Mononuclear cell (primary cell): Measurements from ENCODE around the gene GARS1. TPM values are rescaled to one million over a fixed set of nuclear protein-coding genes. Genes with fewer than 3 reads are reported as not detected.

ENCODE experiments used
- H3K27me3 ChIP-seq: 2 replicates; pipeline ENCODE4 v1.6.0; 2011; ENCODE audit warnings: low read length, control low read depth; ENCODE audit not compliant: insufficient read depth
- H3K4me1 ChIP-seq: 2 replicates; pipeline ENCODE4 v1.5.1; 2011; ENCODE audit warnings: mild to moderate bottlenecking, low read length, control low read depth; ENCODE audit not compliant: insufficient read depth
- H3K4me3 ChIP-seq: 2 replicates; pipeline ENCODE4 v1.5.1; 2011; ENCODE audit warnings: mild to moderate bottlenecking, low read length, moderate library complexity
- H3K9me3 ChIP-seq: 2 replicates; pipeline ENCODE4 v1.5.1; 2011; ENCODE audit warnings: low read depth, mild to moderate bottlenecking, control low read depth, low read length
- total RNA-seq: library from RNA; depleted of rRNA; stranded (reverse); fragments of >200 nt; gene quantifications from one replicate; pipeline ENCODE4 v1.2.3, GENCODE V29; 2012

The GARS1 gene
- total RNA-seq, 1 donor: 74.0 TPM

DNA sequence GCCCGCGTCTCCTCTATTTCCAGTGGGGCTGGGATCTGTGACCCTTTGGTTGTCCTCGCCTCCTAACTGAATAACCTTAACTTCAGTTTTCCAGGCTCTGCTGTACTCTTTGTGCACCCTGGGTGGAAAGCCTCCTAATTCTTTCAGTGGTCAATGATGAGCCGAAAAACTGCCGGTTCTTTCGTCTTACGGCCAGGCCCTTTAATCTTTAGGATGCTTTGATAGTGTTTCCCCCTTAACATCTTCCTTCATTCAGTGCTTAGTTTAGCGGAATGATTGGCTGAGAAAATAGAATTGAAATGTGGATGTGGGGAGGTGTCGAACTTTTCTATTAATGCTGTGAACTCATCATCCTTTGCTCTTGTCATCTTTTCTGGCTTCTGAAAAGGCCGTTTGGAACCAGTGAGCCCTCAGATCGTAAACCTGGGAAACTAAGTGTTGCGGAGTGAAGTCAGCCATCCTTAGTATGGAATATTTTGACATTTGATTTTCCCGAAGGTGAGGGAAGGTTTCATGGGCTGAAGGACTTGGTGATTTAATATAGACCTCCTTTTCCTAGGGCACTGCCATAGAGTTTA lies 847 bp downstream of the GARS1 start:
- peaks cover 30% of the 10 kb centered on the region for H3K4me1 ChIP-seq
- no peaks in the 10 kb centered on the region for H3K9me3 ChIP-seq
- H3K4me3 ChIP-seq: peak overlapping the region; percentile 91
- no peaks in the 10 kb centered on the region for H3K27me3 ChIP-seq

DNA sequence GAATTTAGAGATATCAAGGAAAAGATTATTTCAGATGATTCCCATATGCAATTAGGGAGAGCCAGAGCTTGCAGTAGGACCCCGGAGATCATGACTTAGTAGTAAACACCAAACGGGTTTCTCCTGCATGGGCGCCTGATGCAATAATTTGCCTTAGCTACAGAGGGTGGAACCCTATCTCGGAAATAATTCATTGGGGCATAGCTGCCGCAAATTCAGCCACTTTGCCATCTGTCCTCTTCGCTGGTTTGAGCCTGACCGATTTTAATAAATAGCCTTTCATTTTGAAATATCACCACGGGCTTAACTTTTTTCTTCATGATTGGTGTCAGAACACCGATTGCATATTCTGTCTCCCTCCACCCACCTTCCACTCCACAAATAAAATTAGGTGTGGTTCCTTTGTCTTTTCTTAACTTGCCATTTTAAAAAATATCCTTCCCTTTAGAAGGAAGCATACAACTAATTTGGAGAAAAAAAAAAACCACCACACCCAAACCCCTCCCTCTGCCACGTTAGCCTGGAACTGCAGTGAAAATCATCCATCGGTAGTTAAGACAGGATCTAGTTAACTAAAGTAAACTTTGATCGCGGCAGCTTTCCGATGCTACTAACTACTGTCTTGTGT lies 1.4 kb downstream of the GARS1 start:
- Histone ChIP-seq H3K4me1 (peaks cover 30% of the 10 kb centered on the region), H3K27me3 (no peaks in the 10 kb centered on the region), H3K9me3 (no peaks in the 10 kb centered on the region), H3K4me3 (peak overlapping the region; percentile 91)

DNA sequence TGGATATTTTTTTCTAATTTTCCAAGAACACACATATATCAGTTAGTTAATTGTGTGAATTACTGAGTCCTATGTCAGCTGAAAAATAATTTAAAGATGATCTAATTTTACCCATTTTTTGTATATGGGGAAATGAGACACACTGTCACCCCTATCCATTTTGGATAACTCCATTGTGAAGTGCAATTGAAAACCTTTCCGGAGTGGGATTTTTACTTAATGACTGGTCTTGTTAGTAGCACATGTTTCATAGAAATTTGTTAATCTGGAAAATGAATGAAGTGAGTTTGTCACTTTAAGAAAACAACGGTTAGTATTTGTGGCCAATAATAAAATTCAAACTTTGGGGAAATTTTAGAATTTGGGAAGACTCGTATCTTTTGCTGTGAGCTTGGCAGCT lies 2.0 kb downstream of the GARS1 start:
- H3K9me3 ChIP-seq: no peaks in the 10 kb centered on the region
- no peaks in the 10 kb centered on the region for H3K27me3 ChIP-seq
- peaks cover 30% of the 10 kb centered on the region for H3K4me1 ChIP-seq
- no peak overlapping the region for H3K4me3 ChIP-seq

DNA sequence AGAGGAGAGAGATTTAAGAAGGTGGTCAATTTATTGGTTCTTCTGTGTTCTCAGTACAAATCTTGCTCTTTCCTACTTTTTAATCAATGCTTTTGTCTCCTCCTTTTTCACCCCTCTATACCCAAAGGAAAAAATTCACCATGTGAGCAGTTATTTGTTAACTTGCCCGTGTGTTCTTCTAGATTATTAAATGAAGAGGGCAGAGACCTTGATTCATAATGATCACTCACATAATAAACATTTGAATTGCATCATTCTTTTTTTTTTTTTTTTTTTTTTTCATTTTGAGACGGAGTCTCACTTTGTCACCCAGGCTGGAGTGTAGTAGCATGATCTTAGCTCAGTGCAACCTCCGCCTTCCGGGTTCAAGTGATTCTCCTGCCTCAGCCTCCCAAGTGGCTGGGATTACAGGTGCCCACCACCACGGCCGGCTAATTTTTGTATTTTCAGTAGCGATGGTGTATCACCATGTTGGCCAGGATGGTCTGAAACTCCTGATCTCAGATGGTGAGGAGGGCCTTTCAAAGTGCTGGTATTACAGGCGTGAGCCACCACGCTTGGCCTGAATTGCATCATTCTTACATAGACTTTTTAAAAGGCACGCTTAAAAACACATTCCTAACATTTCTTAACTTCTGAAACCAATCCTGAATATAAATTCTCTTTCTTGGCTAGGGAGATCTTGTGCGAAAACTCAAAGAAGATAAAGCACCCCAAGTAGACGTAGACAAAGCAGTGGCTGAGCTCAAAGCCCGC lies 3.6 kb downstream of the GARS1 start:
- Histone ChIP-seq H3K27me3 (no peaks in the 10 kb centered on the region), H3K4me1 (peaks cover 21% of the 10 kb centered on the region), H3K9me3 (no peaks in the 10 kb centered on the region), H3K4me3 (no peak overlapping the region)

DNA sequence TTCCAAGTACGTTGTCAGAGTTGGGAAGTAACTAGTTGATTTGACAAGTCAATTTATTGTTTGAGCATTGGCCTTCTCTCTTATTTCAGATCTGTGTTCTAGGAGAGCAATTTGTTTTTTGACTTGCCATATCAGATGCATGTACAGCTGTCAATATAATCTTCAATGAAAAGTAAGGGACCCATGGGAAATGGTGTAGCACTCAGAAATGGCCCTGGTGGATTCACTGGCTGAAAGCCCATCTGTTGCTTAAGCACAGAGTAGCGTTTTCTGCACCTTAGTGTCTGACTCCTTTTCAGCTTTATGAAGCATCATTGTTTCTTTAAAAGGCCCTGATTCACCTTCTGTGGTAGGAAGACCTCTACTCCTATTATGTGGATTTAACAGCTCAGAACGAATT lies 10.2 kb downstream of the GARS1 start:
- Histone ChIP-seq H3K4me3 (no peak overlapping the region), H3K27me3 (no peaks in the 10 kb centered on the region), H3K4me1 (no peaks in the 10 kb centered on the region), H3K9me3 (no peaks in the 10 kb centered on the region)

DNA sequence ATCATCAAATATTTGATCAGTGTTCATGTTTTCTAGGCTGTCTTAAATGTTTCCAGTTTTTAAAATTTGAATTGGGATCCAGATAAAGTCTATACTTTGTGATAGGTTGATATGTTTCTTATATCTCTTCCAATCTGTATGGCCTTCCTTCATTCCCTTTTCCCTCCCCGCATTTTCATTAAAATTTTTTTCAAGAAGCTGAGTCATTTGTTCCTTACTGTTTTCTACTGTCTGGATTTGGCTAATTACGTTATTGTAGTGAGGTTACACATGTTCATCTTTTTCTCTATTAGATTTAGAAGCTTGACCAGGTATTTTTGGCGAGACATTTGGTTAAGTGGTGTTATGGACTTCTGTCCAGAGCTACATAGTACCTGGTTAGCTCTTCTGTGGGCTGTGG lies 11.2 kb downstream of the GARS1 start:
- Histone ChIP-seq H3K4me3 (no peak overlapping the region), H3K9me3 (no peaks in the 10 kb centered on the region), H3K27me3 (no peaks in the 10 kb centered on the region), H3K4me1 (no peaks in the 10 kb centered on the region)

DNA sequence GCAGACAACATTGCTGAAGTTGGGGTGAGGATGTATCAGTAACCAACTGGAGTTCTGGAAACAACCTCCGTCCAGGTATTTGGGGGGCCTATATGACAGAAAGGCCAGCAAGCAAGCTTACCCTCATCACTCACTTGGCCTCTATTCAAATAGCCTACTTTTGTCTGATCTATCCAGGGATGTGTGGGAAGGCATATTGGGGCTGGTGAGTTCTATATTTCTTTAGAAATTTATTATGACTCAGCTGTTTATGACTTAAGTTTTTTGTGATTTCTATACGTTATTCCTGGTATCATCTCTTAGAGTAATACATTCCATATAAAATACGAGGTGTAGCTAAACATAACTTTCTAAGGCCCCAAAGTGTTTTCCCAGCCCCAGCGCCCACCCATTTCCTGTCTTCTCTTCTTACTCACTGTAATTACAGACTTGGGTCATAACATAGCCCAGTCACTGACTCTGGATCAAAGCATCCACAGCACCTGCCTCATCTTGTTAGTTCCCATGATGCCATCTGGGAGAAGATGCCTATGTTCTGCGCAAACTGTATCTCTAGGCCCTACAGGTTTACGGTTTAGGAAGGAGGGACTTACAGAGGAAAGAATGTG lies 18.1 kb downstream of the GARS1 start:
- H3K4me1 ChIP-seq: no peaks in the 10 kb centered on the region
- no peaks in the 10 kb centered on the region for H3K9me3 ChIP-seq
- H3K4me3 ChIP-seq: no peak overlapping the region
- no peaks in the 10 kb centered on the region for H3K27me3 ChIP-seq

DNA sequence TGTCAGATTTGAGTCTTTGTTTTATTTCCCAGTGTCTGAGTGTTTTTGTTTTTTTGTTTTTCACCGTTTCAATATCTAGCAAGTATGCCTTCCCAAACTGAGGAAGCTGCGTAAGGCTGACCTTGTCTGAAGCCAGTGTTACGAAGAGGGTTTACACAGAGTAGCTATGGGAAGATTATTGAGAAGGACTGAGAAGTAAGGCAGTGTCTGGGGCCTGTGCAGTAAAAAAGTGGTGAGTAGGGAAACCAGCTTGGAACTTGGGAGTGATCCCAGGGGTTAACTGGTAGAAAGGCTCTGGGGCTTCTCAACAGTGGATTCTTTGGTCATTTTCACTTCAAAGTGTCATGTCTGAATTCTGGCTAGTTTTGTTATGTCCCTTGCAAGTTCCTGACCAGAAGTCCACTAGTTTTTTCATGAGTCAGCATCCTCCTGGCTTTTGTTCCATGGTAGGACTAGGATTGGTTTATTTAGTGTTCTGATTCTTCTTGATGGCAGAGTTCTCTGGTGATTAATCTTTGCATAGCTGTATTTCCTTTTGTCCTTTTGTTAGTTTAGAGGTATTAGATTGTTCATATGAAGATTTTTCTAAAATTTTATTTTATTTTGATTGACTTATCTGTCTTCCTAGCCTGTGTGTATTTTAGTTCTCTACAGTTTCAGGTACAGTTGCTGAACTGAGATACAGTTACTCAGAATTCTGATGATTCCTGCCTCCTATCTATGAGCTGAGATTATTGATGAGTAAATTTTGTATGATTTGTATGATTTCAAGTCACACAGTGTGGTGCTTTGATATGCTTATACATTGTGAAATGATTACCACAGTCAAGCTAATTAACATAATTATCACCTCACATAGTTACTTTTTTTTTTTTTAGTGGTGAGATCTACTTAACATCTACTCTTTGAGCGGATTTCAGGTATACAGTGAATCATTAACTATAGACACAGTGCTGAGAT lies 19.0 kb downstream of the GARS1 start:
- Histone ChIP-seq H3K4me1 (no peaks in the 10 kb centered on the region), H3K9me3 (no peaks in the 10 kb centered on the region), H3K4me3 (no peak overlapping the region), H3K27me3 (no peaks in the 10 kb centered on the region)

DNA sequence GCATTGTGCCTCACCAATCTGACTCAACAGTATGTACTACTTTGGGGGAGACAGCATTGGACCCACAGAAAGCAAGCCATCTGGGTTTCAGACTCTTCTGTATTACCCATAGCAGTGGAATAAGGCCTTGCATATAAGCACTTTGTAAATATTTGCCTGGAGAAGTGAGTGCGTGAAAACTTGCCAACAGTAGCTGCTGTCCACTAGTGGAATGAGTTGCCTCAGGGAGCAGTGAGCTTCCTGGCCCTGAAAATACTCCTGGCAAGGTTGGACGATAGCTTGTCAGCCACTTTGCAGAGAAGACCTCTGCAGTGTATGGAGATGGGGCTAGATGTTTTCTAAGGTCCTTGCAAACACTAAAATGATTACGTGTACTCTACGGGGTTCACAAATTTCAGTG lies 21.6 kb downstream of the GARS1 start:
- H3K9me3 ChIP-seq: no peaks in the 10 kb centered on the region
- no peaks in the 10 kb centered on the region for H3K27me3 ChIP-seq

DNA sequence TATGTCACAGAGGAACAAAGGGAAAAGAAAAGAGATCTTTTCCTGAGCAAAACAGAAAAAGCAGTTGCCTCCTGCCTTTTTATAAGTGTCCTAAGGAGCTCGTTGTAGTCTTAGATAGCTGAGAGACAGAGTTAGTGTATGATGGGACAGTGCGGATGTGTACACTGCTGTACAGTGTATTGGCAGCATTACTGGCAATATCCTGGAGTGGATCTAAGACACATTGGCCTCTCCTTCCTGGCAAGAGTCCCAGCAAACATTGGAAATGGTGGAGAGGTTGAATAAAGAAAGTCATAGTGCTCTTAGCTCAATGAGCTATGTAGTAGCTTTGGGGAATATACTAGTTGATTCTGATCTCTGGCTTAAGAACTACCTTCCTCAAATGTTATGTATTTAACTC lies 22.7 kb downstream of the GARS1 start:
- no peaks in the 10 kb centered on the region for H3K4me1 ChIP-seq
- H3K4me3 ChIP-seq: no peak overlapping the region
- no peaks in the 10 kb centered on the region for H3K9me3 ChIP-seq
- H3K27me3 ChIP-seq: no peaks in the 10 kb centered on the region

More for the DNA sequence above, 21.6 kb downstream of the GARS1 start:
- Histone ChIP-seq H3K4me1 (no peaks in the 10 kb centered on the region), H3K4me3 (no peak overlapping the region)

DNA sequence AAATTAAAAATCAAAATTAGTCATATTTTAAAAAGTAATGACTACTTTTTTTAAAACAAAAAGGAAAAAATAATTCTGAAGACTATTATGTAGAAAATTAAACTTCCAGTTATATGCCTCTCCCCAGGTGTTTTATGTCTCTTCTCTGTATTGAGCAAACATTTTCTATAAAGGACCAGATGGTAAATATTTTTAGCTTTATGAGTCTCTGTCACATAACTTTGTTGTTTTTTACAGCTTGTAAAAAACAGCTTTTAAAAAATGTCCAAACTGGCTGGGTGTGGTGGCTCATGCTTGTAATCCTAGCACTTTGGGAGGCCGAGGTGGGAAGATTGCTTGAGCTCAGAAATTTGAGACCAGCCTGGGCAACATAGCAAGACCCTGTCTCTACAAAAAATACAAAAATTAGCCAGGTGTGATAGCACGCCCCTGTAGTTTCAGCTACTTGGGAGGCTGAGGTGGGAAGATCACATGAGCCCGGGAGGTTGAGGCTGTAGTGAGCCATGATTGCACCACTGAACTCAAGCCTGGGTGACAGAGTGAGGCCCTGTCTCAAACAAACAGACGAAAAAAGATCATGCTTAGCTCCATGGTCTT lies 23.5 kb downstream of the GARS1 start:
- H3K4me1 ChIP-seq: no peaks in the 10 kb centered on the region
- no peaks in the 10 kb centered on the region for H3K9me3 ChIP-seq
- H3K4me3 ChIP-seq: no peak overlapping the region
- H3K27me3 ChIP-seq: no peaks in the 10 kb centered on the region

DNA sequence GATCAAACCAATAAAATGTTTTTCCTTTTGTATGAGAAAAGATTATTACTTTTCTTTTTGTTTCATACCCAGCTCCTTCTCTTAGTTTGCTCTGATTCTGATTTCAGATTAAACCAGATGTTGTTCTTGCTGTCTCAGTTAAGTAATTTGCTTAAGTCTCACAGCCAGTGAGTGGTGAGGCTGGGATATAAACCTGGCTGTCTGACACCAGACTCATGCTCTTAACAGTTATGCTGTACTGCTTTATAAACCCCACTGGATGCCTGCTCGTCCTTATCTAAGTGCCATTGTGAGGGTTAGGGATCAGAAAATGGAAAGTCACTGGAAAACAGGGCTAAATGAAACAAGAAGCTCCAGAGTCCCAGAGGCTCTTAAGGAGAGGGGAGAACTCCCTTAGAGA lies 24.3 kb downstream of the GARS1 start:
- Histone ChIP-seq H3K4me3 (no peak overlapping the region), H3K27me3 (no peaks in the 10 kb centered on the region), H3K4me1 (no peaks in the 10 kb centered on the region), H3K9me3 (no peaks in the 10 kb centered on the region)

DNA sequence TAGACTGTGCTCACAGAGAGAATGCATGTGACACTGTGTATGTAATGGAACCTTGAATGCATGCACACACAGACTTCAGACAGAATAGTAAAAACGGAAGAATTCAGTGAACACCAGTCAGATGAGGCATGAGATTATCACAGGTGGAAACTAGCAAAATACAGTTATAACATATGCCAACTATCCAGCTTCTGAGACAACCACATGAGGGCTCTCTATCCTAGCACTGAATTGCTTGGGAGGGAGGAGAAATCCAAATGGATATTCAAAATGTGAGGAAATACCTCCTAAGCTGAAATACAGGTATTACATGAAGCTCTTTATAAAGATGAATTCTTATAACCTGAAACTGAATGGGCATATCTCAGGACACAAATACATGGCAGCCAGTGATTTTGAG lies 30.6 kb downstream of the GARS1 start:
- H3K4me3 ChIP-seq: no peak overlapping the region
- H3K9me3 ChIP-seq: no peaks in the 10 kb centered on the region
- H3K27me3 ChIP-seq: no peaks in the 10 kb centered on the region
- no peaks in the 10 kb centered on the region for H3K4me1 ChIP-seq

DNA sequence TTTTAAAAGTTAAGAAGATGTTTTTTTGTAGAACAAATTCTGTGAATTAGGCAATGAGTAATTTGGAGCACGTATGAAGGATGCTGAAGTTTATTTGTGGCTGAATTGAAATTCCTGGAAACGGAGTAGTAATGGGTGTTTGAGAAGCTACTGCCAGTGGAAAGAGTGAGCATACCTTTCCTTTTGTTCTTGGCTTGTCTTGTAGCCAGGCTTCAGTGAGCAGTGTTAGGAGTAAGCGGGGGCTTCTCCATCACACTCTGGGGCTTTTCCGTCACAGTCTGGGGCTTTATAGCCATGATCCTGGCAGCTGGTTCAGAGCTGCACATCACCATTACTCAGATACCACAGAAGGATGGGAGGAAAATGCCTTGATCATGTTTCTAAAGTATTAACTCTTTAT lies 32.3 kb downstream of the GARS1 start:
- H3K27me3 ChIP-seq: no peaks in the 10 kb centered on the region
- H3K4me1 ChIP-seq: no peaks in the 10 kb centered on the region
- H3K9me3 ChIP-seq: no peaks in the 10 kb centered on the region
- no peak overlapping the region for H3K4me3 ChIP-seq
